Aorta (tissue), 4 donors: ENCODE measurements around the gene CEP350. TPM values are rescaled to one million over a fixed set of nuclear protein-coding genes. Genes with fewer than 3 reads are reported as not detected.

Source experiments
- polyA plus RNA-seq, 2 donors: library from polyadenylated mRNA; stranded (reverse); fragments of 200-250 nt; gene quantifications; one replicate each; pipeline ENCODE4 v1.2.3, GENCODE V29; 2013
- total RNA-seq, 2 donors: library from RNA; stranded (reverse); fragmentation: NEBNext Ultra II Directional; extraction: Animal tissue kit (Norgen Biotek cat#: 25700); gene quantifications; one replicate each; pipeline ENCODE4 v1.2.1, GENCODE V29; 2021
- donor health status: healthy with polysubstance abuse.
- donor health status: Bipolar disorder and iron deficiency.
- donor health status: DM: no; HTN: no; CAD: no.
- donor health status: DM: yes; HTN: yes; CAD: no.

CEP350 gene
- total and polyA plus RNA-seq, 4 donors: 4.3 to 61.3 (median 29.4) TPM

Other genes with a start within 250 kb of the CEP350 start
- gene FAM163A, start 211.5 kb upstream of the CEP350 start, total RNA-seq: not detected
- not detected for gene FAM163A, start 211.5 kb upstream of the CEP350 start, polyA plus RNA-seq
- 10 to 100 TPM; 62.7 to 64.7 TPM for gene TOR1AIP2, start 77.0 kb upstream of the CEP350 start, total RNA-seq
- 1 to 10 TPM; 9.4 to 9.5 TPM for gene TOR1AIP2, start 77.0 kb upstream of the CEP350 start, polyA plus RNA-seq
- 10 to 100 TPM; 68.3 to 68.4 TPM for gene TOR1AIP1, start 72.5 kb upstream of the CEP350 start, total RNA-seq
- gene TOR1AIP1, start 72.5 kb upstream of the CEP350 start, polyA plus RNA-seq: 10 to 100 TPM; 48.0 to 53.6 TPM
- gene QSOX1, start 200.1 kb downstream of the CEP350 start, total RNA-seq: 10 to 100 TPM; 88.2 to 95.1 TPM
- gene QSOX1, start 200.1 kb downstream of the CEP350 start, polyA plus RNA-seq: 100 to 1,000 TPM in 1 of 2 donors, 10 to 100 TPM in 1; 24.5 to 181 TPM